ENCODE data around the gene CRYZL1.

Gene CRYZL1

GRCh38 chr21:33647587-33647986, 6.0 kb upstream of the CRYZL1 start:
- no peak overlapping the region for H3K4me3 ChIP-seq (ENCODE audit: low read depth, low read length)
- DNase-seq (ENCODE audit: low read depth) = no peak
- TF ChIP-seq, protein P1, sequence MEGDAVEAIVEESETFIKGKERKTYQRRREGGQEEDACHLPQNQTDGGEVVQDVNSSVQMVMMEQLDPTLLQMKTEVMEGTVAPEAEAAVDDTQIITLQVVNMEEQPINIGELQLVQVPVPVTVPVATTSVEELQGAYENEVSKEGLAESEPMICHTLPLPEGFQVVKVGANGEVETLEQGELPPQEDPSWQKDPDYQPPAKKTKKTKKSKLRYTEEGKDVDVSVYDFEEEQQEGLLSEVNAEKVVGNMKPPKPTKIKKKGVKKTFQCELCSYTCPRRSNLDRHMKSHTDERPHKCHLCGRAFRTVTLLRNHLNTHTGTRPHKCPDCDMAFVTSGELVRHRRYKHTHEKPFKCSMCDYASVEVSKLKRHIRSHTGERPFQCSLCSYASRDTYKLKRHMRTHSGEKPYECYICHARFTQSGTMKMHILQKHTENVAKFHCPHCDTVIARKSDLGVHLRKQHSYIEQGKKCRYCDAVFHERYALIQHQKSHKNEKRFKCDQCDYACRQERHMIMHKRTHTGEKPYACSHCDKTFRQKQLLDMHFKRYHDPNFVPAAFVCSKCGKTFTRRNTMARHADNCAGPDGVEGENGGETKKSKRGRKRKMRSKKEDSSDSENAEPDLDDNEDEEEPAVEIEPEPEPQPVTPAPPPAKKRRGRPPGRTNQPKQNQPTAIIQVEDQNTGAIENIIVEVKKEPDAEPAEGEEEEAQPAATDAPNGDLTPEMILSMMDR (IDR thresholded peaks at IDR 0.05; ENCODE audit: low read depth, low read length, missing control alignments) = no peak

- TF ChIP-seq, protein P1 (IDR thresholded peaks at IDR 0.05; ENCODE audit: low read depth, low read length, missing control alignments) = no peak
- no peak overlapping the region for H3K4me3 ChIP-seq (ENCODE audit: low read depth, low read length)
- no peak for DNase-seq (ENCODE audit: low read depth)
Observed at GRCh38 chr21:33645730-33646129, 4.2 kb upstream of the CRYZL1 start.

GRCh38 chr21:33644383-33645074, 3.0 kb upstream of the CRYZL1 start:
- no peak overlapping the region for H3K4me3 ChIP-seq (ENCODE audit: low read depth, low read length)
- DNase-seq (ENCODE audit: low read depth) = no peak
- TF ChIP-seq, protein P1 (IDR thresholded peaks at IDR 0.05; ENCODE audit: low read depth, low read length, missing control alignments) = no peak

DNA sequence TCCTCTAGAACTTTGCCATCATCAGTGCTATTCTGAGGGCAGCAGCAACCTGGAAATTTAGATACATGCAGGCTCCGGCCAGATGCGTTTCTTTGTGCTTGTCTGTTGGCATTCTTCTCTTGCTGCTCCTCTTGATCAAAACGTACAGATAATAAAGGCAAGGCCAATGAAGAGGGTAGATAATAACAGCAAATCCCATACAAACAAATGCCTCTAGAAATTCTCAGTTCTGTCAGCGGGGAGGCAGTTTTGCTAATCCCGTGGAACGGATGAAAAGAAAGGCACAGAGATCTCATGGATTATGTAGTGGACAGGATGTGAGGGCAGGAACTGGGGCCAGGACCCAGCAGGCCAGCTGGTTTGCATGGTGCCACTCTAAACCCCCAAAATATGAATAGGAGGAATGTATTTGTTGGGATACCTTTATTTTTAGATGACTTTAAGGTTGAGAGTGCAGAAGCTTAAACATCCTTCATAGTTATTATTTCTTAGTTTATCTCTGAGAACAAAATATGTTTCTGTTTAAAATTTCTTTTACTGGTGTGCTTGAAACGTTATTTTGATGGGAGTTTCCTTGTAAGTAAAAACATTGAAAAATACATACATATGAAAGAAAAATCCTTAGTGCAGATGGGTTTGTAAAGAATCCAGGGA, 2.2 kb upstream of the CRYZL1 start:
- TF ChIP-seq, protein P1 (IDR thresholded peaks at IDR 0.05; ENCODE audit: low read depth, low read length, missing control alignments) = no peak
- H3K4me3 ChIP-seq (ENCODE audit: low read depth, low read length) = no peak overlapping the region; the same call in 1 of the 2 replicates
- no peak for DNase-seq (ENCODE audit: low read depth)

GRCh38 chr21:33642896-33643657, 1.5 kb upstream of the CRYZL1 start:
- no peak for DNase-seq (ENCODE audit: low read depth)

GRCh38 chr21:33642027-33642895, 720 bp upstream of the CRYZL1 start, which contains the start of gene ITSN1:
Gene ITSN1 (plus strand): TSS chr21:33642501. CDS start chr21:33718829, 76,328 bp downstream.
- DNase-seq (ENCODE audit: low read depth) = peak; percentile 97
- peak within 1 kb of the TSS; percentile 62 for H3K4me3 ChIP-seq (ENCODE audit: low read depth, low read length)
- TF ChIP-seq, protein P1 (IDR thresholded peaks at IDR 0.05; ENCODE audit: low read depth, low read length, missing control alignments) = no peak

More at GRCh38 chr21:33642896-33643657, 1.5 kb upstream of the CRYZL1 start:
- peak overlapping the region; percentile 62 for H3K4me3 ChIP-seq (ENCODE audit: low read depth, low read length)
- TF ChIP-seq, protein P1 (IDR thresholded peaks at IDR 0.05; ENCODE audit: low read depth, low read length, missing control alignments) = no peak

All from GM12864 (cell line).